ENCODE measurements around the gene NID1. TPM values are rescaled to one million over a fixed set of nuclear protein-coding genes. Genes with fewer than 3 reads are reported as not detected.

NID1 gene
- total RNA-seq, 1 experiment from 2014 or later = 19.2 TPM

GRCh38 chr1:235971020-235971419 is 93.9 kb downstream of the NID1 start (continued):
- TF ChIP-seq, protein P1, sequence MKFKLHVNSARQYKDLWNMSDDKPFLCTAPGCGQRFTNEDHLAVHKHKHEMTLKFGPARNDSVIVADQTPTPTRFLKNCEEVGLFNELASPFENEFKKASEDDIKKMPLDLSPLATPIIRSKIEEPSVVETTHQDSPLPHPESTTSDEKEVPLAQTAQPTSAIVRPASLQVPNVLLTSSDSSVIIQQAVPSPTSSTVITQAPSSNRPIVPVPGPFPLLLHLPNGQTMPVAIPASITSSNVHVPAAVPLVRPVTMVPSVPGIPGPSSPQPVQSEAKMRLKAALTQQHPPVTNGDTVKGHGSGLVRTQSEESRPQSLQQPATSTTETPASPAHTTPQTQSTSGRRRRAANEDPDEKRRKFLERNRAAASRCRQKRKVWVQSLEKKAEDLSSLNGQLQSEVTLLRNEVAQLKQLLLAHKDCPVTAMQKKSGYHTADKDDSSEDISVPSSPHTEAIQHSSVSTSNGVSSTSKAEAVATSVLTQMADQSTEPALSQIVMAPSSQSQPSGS (CRISPR knock-in tag; IDR thresholded peaks at IDR 0.05; ENCODE audit: borderline replicate concordance, low read depth) = no peak
- TF ChIP-seq ZNF317 (CRISPR knock-in tag; IDR thresholded peaks at IDR 0.05; ENCODE audit: borderline replicate concordance, low read depth) = no peak

- ChIA-PET POLR2A (no interaction called here), CTCF (no interaction called here)
- no peaks in the 10 kb centered on the region for H3K36me3 Mint-ChIP-seq
- no peak for ATAC-seq
- H3K9me3 Mint-ChIP-seq = no peaks in the 10 kb centered on the region
- H3K27ac Mint-ChIP-seq = no peak overlapping the region
- TF ChIP-seq NFE2L1 (CRISPR knock-in tag; IDR thresholded peaks at IDR 0.05) = no peak
- TF ChIP-seq JUN (CRISPR knock-in tag; IDR thresholded peaks at IDR 0.05) = no peak
- TF ChIP-seq USF2 (CRISPR knock-in tag; IDR thresholded peaks at IDR 0.05) = no peak
- TF ChIP-seq NR2C2 (CRISPR knock-in tag; IDR thresholded peaks at IDR 0.05) = no peak
- TF ChIP-seq FOXK1 (CRISPR knock-in tag; IDR thresholded peaks at IDR 0.05) = no peak
- no peak for TF ChIP-seq MXD4 (CRISPR knock-in tag; IDR thresholded peaks at IDR 0.05; ENCODE audit: borderline replicate concordance)
- TF ChIP-seq, protein P2, sequence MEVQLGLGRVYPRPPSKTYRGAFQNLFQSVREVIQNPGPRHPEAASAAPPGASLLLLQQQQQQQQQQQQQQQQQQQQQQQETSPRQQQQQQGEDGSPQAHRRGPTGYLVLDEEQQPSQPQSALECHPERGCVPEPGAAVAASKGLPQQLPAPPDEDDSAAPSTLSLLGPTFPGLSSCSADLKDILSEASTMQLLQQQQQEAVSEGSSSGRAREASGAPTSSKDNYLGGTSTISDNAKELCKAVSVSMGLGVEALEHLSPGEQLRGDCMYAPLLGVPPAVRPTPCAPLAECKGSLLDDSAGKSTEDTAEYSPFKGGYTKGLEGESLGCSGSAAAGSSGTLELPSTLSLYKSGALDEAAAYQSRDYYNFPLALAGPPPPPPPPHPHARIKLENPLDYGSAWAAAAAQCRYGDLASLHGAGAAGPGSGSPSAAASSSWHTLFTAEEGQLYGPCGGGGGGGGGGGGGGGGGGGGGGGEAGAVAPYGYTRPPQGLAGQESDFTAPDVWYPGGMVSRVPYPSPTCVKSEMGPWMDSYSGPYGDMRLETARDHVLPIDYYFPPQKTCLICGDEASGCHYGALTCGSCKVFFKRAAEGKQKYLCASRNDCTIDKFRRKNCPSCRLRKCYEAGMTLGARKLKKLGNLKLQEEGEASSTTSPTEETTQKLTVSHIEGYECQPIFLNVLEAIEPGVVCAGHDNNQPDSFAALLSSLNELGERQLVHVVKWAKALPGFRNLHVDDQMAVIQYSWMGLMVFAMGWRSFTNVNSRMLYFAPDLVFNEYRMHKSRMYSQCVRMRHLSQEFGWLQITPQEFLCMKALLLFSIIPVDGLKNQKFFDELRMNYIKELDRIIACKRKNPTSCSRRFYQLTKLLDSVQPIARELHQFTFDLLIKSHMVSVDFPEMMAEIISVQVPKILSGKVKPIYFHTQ (CRISPR knock-in tag; IDR thresholded peaks at IDR 0.05) = no peak
- TF ChIP-seq ARID4B (CRISPR knock-in tag; IDR thresholded peaks at IDR 0.05; ENCODE audit: borderline replicate concordance) = no peak
- TF ChIP-seq IRF2 (CRISPR knock-in tag; IDR thresholded peaks at IDR 0.05; ENCODE audit: borderline replicate concordance, low read depth) = no peak
- TF ChIP-seq OVOL2 (CRISPR knock-in tag; IDR thresholded peaks at IDR 0.05; ENCODE audit: borderline replicate concordance) = no peak
- no peak for TF ChIP-seq HMGA2 (CRISPR knock-in tag; IDR thresholded peaks at IDR 0.05)
- TF ChIP-seq, protein P1 (CRISPR knock-in tag; IDR thresholded peaks at IDR 0.05; ENCODE audit: borderline replicate concordance, low read depth) = no peak
- no peak for TF ChIP-seq SMAD3 (CRISPR knock-in tag; IDR thresholded peaks at IDR 0.05; ENCODE audit: borderline replicate concordance)
- TF ChIP-seq, protein P3, sequence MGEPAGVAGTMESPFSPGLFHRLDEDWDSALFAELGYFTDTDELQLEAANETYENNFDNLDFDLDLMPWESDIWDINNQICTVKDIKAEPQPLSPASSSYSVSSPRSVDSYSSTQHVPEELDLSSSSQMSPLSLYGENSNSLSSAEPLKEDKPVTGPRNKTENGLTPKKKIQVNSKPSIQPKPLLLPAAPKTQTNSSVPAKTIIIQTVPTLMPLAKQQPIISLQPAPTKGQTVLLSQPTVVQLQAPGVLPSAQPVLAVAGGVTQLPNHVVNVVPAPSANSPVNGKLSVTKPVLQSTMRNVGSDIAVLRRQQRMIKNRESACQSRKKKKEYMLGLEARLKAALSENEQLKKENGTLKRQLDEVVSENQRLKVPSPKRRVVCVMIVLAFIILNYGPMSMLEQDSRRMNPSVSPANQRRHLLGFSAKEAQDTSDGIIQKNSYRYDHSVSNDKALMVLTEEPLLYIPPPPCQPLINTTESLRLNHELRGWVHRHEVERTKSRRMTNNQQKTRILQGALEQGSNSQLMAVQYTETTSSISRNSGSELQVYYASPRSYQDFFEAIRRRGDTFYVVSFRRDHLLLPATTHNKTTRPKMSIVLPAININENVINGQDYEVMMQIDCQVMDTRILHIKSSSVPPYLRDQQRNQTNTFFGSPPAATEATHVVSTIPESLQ (CRISPR knock-in tag; IDR thresholded peaks at IDR 0.05) = no peak
- no peak for TF ChIP-seq NFATC4 (CRISPR knock-in tag; IDR thresholded peaks at IDR 0.05)
- TF ChIP-seq, protein P4, sequence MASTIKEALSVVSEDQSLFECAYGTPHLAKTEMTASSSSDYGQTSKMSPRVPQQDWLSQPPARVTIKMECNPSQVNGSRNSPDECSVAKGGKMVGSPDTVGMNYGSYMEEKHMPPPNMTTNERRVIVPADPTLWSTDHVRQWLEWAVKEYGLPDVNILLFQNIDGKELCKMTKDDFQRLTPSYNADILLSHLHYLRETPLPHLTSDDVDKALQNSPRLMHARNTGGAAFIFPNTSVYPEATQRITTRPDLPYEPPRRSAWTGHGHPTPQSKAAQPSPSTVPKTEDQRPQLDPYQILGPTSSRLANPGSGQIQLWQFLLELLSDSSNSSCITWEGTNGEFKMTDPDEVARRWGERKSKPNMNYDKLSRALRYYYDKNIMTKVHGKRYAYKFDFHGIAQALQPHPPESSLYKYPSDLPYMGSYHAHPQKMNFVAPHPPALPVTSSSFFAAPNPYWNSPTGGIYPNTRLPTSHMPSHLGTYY (CRISPR knock-in tag; IDR thresholded peaks at IDR 0.05) = no peak
- TF ChIP-seq, protein P5, sequence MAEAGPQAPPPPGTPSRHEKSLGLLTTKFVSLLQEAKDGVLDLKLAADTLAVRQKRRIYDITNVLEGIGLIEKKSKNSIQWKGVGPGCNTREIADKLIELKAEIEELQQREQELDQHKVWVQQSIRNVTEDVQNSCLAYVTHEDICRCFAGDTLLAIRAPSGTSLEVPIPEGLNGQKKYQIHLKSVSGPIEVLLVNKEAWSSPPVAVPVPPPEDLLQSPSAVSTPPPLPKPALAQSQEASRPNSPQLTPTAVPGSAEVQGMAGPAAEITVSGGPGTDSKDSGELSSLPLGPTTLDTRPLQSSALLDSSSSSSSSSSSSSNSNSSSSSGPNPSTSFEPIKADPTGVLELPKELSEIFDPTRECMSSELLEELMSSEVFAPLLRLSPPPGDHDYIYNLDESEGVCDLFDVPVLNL (CRISPR knock-in tag; IDR thresholded peaks at IDR 0.05; ENCODE audit: borderline replicate concordance, low read depth) = no peak
- no peak for TF ChIP-seq TCF7 (CRISPR knock-in tag; IDR thresholded peaks at IDR 0.05; ENCODE audit: low read depth)
- TF ChIP-seq RORB (CRISPR knock-in tag; IDR thresholded peaks at IDR 0.05) = no peak
- no peak for TF ChIP-seq ZNF232 (CRISPR knock-in tag; IDR thresholded peaks at IDR 0.05)
- no peak overlapping the region for H3K4me3 Mint-ChIP-seq
- H3K4me1 Mint-ChIP-seq = peaks cover 8% of the 10 kb centered on the region
- no peaks in the 10 kb centered on the region for H3K27me3 Mint-ChIP-seq (ENCODE audit: low read depth)
- no peak for DNase-seq (ENCODE audit: low spot score)
These were observed 96.1 kb downstream of the NID1 start for GRCh38 chr1:235968831-235969230.
